Endodermal cell (in vitro differentiated cells): ENCODE results near the gene KLK14. TPM values are rescaled to one million over a fixed set of nuclear protein-coding genes. Genes with fewer than 3 reads are reported as not detected.

Experiments used
- DNase-seq: peaks from one replicate; pipeline ENCODE4 v3.0.0-alpha.2; 2017
- H3K27ac ChIP-seq: 2 replicates; pipeline ENCODE4 v1.5.1; 2013; ENCODE audit warnings: mild to moderate bottlenecking, low read depth, low read length, moderate library complexity
- H3K27me3 ChIP-seq: 2 replicates; pipeline ENCODE4 v1.6.1; 2013; ENCODE audit warnings: mild to moderate bottlenecking, low read length, moderate library complexity; ENCODE audit not compliant: insufficient read depth, control insufficient read depth, poor library complexity, severe bottlenecking
- H3K36me3 ChIP-seq: 2 replicates; pipeline ENCODE4 v1.7.0; 2013; ENCODE audit warnings: mild to moderate bottlenecking, low read length, moderate library complexity; ENCODE audit not compliant: control insufficient read depth, insufficient read depth
- H3K4me1 ChIP-seq: one replicate; pipeline ENCODE4 v1.7.0; 2013; ENCODE audit warnings: low read length; ENCODE audit not compliant: control insufficient read depth, insufficient read depth
- H3K4me3 ChIP-seq: 2 replicates; pipeline ENCODE4 v1.5.1; 2013; ENCODE audit warnings: mild to moderate bottlenecking, low read length, moderate library complexity
- H3K9ac ChIP-seq: 2 replicates; pipeline ENCODE4 v1.6.1; 2013; ENCODE audit warnings: mild to moderate bottlenecking, low read length, moderate library complexity; ENCODE audit not compliant: poor library complexity, severe bottlenecking; ENCODE audit errors: extremely low read depth
- H3K9me3 ChIP-seq: 2 replicates; pipeline ENCODE4 v1.6.1; 2013; ENCODE audit warnings: mild to moderate bottlenecking, low read length, moderate library complexity; ENCODE audit not compliant: control insufficient read depth
- H3K27ac Mint-ChIP-seq: 2 replicates; pipeline ENCODE4 v1.8.0; 2020; ENCODE audit warnings: mixed read lengths
- H3K27me3 Mint-ChIP-seq: 2 replicates; pipeline ENCODE4 v1.8.0; 2021; ENCODE audit warnings: mild to moderate bottlenecking, mixed read lengths; ENCODE audit not compliant: insufficient read depth
- H3K36me3 Mint-ChIP-seq: 2 replicates; pipeline ENCODE4 v1.8.0; 2020; ENCODE audit warnings: low read depth, mixed read lengths
- H3K4me1 Mint-ChIP-seq: 2 replicates; pipeline ENCODE4 v1.8.0; 2020; ENCODE audit warnings: mixed read lengths
- H3K4me3 Mint-ChIP-seq: 2 replicates; pipeline ENCODE4 v1.8.0; 2020; ENCODE audit warnings: mild to moderate bottlenecking, moderate library complexity, mixed read lengths
- H3K9me3 Mint-ChIP-seq: 2 replicates; pipeline ENCODE4 v1.8.0; 2020; ENCODE audit warnings: mild to moderate bottlenecking, mixed read lengths
- WGBS, 2 experiments: methylation state at CpG; one replicate each; pipeline versions ENCODE4 v1.1.5 to v1.1.7; 2013; ENCODE audit warnings: missing lambda C conversion rate in 2 of 2, mixed read lengths in 1 of 2; ENCODE audit not compliant: insufficient coverage in 1 of 2, insufficient read length in 1 of 2; 5-methylcytosine and 5-hydroxymethylcytosine counted together
- total RNA-seq, 2 donors: library from RNA; stranded (reverse); fragmentation: NEBNext Ultra II Directional in 1 of 2; extraction: Animal tissue kit (Norgen Biotek cat#: 25700) in 1 of 2; gene quantifications; 2 replicates in 1 of 2; 3 replicates in 1 of 2; pipeline ENCODE4 v1.2.1, GENCODE V29; 2021
- TF ChIP-seq, protein P1 (sequence below): fragments of 200-600 bp; sonication (generic); conservative IDR thresholded peaks from 2 replicates; pipeline ENCODE4 v1.5.0; 2021; ENCODE audit warnings: antibody characterized with exemption, mild to moderate bottlenecking

The KLK14 gene
- total RNA-seq, 2 donors from 2014 or later, result 0.55 to 0.71 TPM

DNA sequence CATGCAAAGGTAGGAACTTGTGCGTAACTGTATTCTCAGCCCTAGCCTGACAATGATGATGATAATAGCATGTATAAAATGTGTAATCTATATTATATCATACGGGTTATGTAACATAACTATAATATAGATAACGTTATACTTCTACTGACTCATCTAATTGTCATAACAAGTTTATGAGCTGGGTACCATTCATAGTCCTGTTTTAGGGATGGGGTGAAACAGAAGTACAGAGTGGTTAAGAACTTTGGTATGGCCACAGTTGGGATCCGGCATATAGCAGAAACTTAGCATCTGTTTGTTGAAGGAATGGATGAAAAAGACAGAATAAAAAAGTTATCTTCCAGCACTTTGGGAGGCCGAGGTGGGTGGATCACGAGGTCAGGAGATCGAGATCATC is 20.3 kb upstream of the KLK14 start:
- Histone ChIP-seq H3K4me3 (no peak overlapping the region), H3K4me1 (no peaks in the 10 kb centered on the region)
- 83 to 99% methylated on average over 1 to 4 of the region's 7 CpGs for WGBS, 2 experiments

DNA sequence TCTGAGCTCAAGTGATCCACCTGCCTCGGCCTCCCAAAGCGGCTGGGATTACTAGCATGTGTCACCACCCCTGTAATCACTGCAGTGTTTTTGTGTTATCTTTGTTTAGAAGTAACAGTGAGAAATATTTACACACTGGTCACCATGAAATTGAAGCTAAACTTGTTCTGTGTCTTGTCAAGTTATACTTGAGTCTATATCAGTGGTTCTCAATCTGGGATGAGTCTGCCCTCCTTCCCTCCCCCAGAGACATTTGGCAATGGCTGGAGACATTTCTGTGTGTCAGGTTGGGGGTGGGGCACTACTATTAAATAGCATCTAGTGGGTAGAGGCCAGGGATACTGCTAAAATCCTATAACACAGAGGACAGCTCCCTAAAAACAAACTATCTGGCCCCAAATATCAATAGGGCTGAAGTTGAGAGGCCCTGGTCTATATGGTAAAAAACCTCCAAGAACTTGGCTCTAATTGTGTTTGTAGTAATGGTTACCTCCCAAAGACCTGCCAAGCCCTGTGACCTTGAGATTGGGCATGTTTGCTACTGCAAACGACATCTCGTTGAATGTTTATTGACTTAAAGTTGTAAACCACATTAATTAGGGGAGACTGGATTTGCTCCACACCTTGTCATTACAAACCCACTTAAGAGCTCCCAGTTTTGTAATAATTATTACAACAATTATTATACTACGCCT is 18.6 kb upstream of the KLK14 start:
- Histone ChIP-seq H3K4me1 (no peaks in the 10 kb centered on the region), H3K27me3 (no peaks in the 10 kb centered on the region), H3K36me3 (peaks cover 9% of the 10 kb centered on the region), H3K9me3 (no peaks in the 10 kb centered on the region), H3K9ac (no peak overlapping the region), H3K27ac (no peak overlapping the region), H3K4me3 (no peak overlapping the region)
- DNase-seq, result no peak
- H3K27ac Mint-ChIP-seq, result no peak overlapping the region
- peaks cover 17% of the 10 kb centered on the region for H3K4me1 Mint-ChIP-seq
- H3K27me3 Mint-ChIP-seq, result no peaks in the 10 kb centered on the region
- WGBS, 2 experiments, result 92 to 100% methylated on average over 2 to 4 of the region's 5 CpGs
- H3K9me3 Mint-ChIP-seq, result no peaks in the 10 kb centered on the region
- no peak overlapping the region for H3K4me3 Mint-ChIP-seq
- H3K36me3 Mint-ChIP-seq, result peaks cover 26% of the 10 kb centered on the region
- TF ChIP-seq, protein P1, sequence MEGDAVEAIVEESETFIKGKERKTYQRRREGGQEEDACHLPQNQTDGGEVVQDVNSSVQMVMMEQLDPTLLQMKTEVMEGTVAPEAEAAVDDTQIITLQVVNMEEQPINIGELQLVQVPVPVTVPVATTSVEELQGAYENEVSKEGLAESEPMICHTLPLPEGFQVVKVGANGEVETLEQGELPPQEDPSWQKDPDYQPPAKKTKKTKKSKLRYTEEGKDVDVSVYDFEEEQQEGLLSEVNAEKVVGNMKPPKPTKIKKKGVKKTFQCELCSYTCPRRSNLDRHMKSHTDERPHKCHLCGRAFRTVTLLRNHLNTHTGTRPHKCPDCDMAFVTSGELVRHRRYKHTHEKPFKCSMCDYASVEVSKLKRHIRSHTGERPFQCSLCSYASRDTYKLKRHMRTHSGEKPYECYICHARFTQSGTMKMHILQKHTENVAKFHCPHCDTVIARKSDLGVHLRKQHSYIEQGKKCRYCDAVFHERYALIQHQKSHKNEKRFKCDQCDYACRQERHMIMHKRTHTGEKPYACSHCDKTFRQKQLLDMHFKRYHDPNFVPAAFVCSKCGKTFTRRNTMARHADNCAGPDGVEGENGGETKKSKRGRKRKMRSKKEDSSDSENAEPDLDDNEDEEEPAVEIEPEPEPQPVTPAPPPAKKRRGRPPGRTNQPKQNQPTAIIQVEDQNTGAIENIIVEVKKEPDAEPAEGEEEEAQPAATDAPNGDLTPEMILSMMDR, result no peak

More for the DNA sequence above, 20.3 kb upstream of the KLK14 start:
- Histone ChIP-seq H3K27me3 (no peaks in the 10 kb centered on the region), H3K9me3 (no peaks in the 10 kb centered on the region), H3K9ac (no peak overlapping the region), H3K36me3 (peaks cover 9% of the 10 kb centered on the region), H3K27ac (no peak overlapping the region)
- H3K36me3 Mint-ChIP-seq, result peaks cover 22% of the 10 kb centered on the region
- no peak for DNase-seq
- no peaks in the 10 kb centered on the region for H3K27me3 Mint-ChIP-seq
- no peak overlapping the region for H3K4me3 Mint-ChIP-seq
- TF ChIP-seq, protein P1, result no peak
- peaks cover 24% of the 10 kb centered on the region for H3K4me1 Mint-ChIP-seq
- no peaks in the 10 kb centered on the region for H3K9me3 Mint-ChIP-seq
- H3K27ac Mint-ChIP-seq, result no peak overlapping the region

GRCh38 chr19:51100601-51101000 is 17.9 kb upstream of the KLK14 start:
- Mint-ChIP-seq H3K36me3 (peaks cover 26% of the 10 kb centered on the region), H3K27ac (no peak overlapping the region), H3K4me3 (no peak overlapping the region), H3K9me3 (no peaks in the 10 kb centered on the region), H3K4me1 (peaks cover 17% of the 10 kb centered on the region), H3K27me3 (no peaks in the 10 kb centered on the region)
- DNase-seq, result no peak
- H3K4me1 ChIP-seq, result no peaks in the 10 kb centered on the region
- H3K36me3 ChIP-seq, result peaks cover 9% of the 10 kb centered on the region
- no peak overlapping the region for H3K4me3 ChIP-seq
- H3K27ac ChIP-seq, result no peak overlapping the region
- H3K9me3 ChIP-seq, result no peaks in the 10 kb centered on the region
- no peak overlapping the region for H3K9ac ChIP-seq
- TF ChIP-seq, protein P1, result no peak
- no peaks in the 10 kb centered on the region for H3K27me3 ChIP-seq
- 69 to 90% methylated on average over 2 of the region's 3 CpGs for WGBS, 2 experiments
